NB4 (cell line): Measurements from ENCODE around the gene FBXW11.
"Not testable (repeated sequence)": the region's sequence is repeated elsewhere in the genome, so short reads cannot be mapped to it uniquely, and the experiment has no call there.

Source experiments
- DNase-seq: peaks from one replicate; pipeline ENCODE4 v3.0.0; 2010; ENCODE audit warnings: low read depth
- H3K4me3 ChIP-seq: one replicate; pipeline ENCODE4 v1.5.1; 2011; ENCODE audit warnings: mild to moderate bottlenecking, low read depth, low read length, moderate library complexity
- CTCF ChIP-seq: IDR thresholded peaks from one replicate; pipeline ENCODE4 v1.5.1; 2012; ENCODE audit warnings: low read depth, low read length
- MAX ChIP-seq: IDR thresholded peaks from 2 replicates; pipeline ENCODE4 v1.6.1; 2011; ENCODE audit warnings: low read depth, low read length
- MYC ChIP-seq: IDR thresholded peaks from 2 replicates; pipeline ENCODE4 v1.6.1; 2011; ENCODE audit warnings: low read depth, low read length
- POLR2A ChIP-seq: IDR thresholded peaks from 2 replicates; pipeline ENCODE4 v1.6.1; 2011; ENCODE audit warnings: mild to moderate bottlenecking; ENCODE audit not compliant: insufficient read length; ENCODE audit errors: extremely low read depth

Gene FBXW11

GRCh38 chr5:171895081-171895480 is 111.4 kb downstream of the FBXW11 start:
- no peak overlapping the region for H3K4me3 ChIP-seq
- no peak for DNase-seq
- TF ChIP-seq MAX (no peak), CTCF (no peak), MYC (no peak), POLR2A (no peak)

GRCh38 chr5:171893290-171893886 is 113.0 kb downstream of the FBXW11 start:
- no peak for TF ChIP-seq MAX
- TF ChIP-seq POLR2A, result no peak
- TF ChIP-seq MYC, result no peak
- no peak for TF ChIP-seq CTCF
- peak; percentile 12 for DNase-seq
- no peak overlapping the region for H3K4me3 ChIP-seq

- no peak overlapping the region for H3K4me3 ChIP-seq
- no peak for TF ChIP-seq CTCF
- no peak for DNase-seq
Observed at GRCh38 chr5:171891595-171891994, 114.8 kb downstream of the FBXW11 start.

GRCh38 chr5:171891150-171891549 is 115.3 kb downstream of the FBXW11 start:
- no peak for TF ChIP-seq MAX
- TF ChIP-seq MYC, result no peak
- no peak for TF ChIP-seq POLR2A
- TF ChIP-seq CTCF, result no peak
- no peak overlapping the region for H3K4me3 ChIP-seq
- no peak for DNase-seq

- DNase-seq, result no peak
- H3K4me3 ChIP-seq, result no peak overlapping the region
- no peak for TF ChIP-seq CTCF
- TF ChIP-seq MAX, result no peak
- no peak for TF ChIP-seq MYC
- TF ChIP-seq POLR2A, result no peak
Observed at GRCh38 chr5:171888051-171888481, 118.4 kb downstream of the FBXW11 start.

GRCh38 chr5:171886037-171886436 is 120.4 kb downstream of the FBXW11 start:
- DNase-seq, H3K4me3 ChIP-seq: not testable (repeated sequence)
